HCT116 (cell line): ENCODE measurements around the gene MAP3K10. TPM values are rescaled to one million over a fixed set of nuclear protein-coding genes. Genes with fewer than 3 reads are reported as not detected.

Source experiments
- ATAC-seq: fragments of 200-7000 bp; cut with Tn5 transposase; 2 replicates; pipeline ENCODE4 v1.9.1; 2020; ENCODE audit warnings: mild to moderate bottlenecking, moderate library complexity
- BruUV-seq: library from RNA; stranded (reverse); fragments of 400-500 nt; replicated peaks from 2 replicates; lab custom pipeline; 2021; lab: Mats Ljungman, UMichigan
- CTCF ChIA-PET: fragments of 300-600 bp; sonication (Branson Sonifier 250); formaldehyde crosslinking; loops from one replicate; lab custom pipeline; 2021; ENCODE audit warnings: antibody characterized with exemption; lab: Charles Lee
- POLR2A ChIA-PET: fragments of 300-600, 350-600 bp; sonication (Branson Sonifier 250); formaldehyde crosslinking; loops from one replicate; lab custom pipeline; 2021; ENCODE audit warnings: antibody characterized with exemption; lab: Charles Lee
- RAD21 ChIA-PET, 2 experiments: fragments of 300-600 bp; sonication (Branson Sonifier 250); formaldehyde crosslinking; loops; one replicate each; lab custom pipeline; 2023; ENCODE audit warnings: low total read pairs in 2 of 2; ENCODE audit not compliant: uncharacterized antibody in 2 of 2, unreplicated experiment in 2 of 2, low non-redundant PET in 1 of 2; lab: Charles Lee
- DNase-seq: peaks from one replicate; pipeline ENCODE4 v3.0.0-alpha.2; 2010; ENCODE audit warnings: low read depth, low spot score
- H2AFZ ChIP-seq: fragments of 200-600 bp; shearing (Covaris generic), sonication (generic); 2 replicates; pipeline ENCODE4 v1.6.1; 2017; ENCODE audit warnings: low read depth, mixed run types, mixed read lengths, antibody characterized with exemption, low read length; ENCODE audit not compliant: poor library complexity, severe bottlenecking
- H3K27ac ChIP-seq: 2 replicates; pipeline ENCODE4 v1.5.1; 2012; ENCODE audit warnings: low read depth, low read length
- H3K27me3 ChIP-seq: fragments of 200-600 bp; sonication (generic); 2 replicates; pipeline ENCODE4 v1.6.1; 2016; ENCODE audit warnings: mixed run types, low read length, mixed read lengths; ENCODE audit not compliant: insufficient read depth
- H3K36me3 ChIP-seq, 2 experiments: fragments of 200-500 bp in 1 of 2; fragments of 200-600 bp in 1 of 2; sonication (Bioruptor generic) in 1 of 2; sonication (generic) in 1 of 2; 2 replicates each; pipeline versions ENCODE4 v1.5.1 to v1.6.1; 2014 to 2016; ENCODE audit warnings: low read length in 2 of 2, inconsistent platforms in 1 of 2, mixed read lengths in 1 of 2, mixed run types in 1 of 2; ENCODE audit not compliant: insufficient read depth in 2 of 2, control insufficient read depth in 1 of 2
- H3K4me1 ChIP-seq, 2 experiments: fragments of 200-600 bp in 1 of 2; sonication (generic) in 1 of 2; 2 replicates each; pipeline versions ENCODE4 v1.5.1 to v1.6.1; 2012 to 2017; ENCODE audit warnings: low read length in 2 of 2, inconsistent platforms in 1 of 2, mild to moderate bottlenecking in 1 of 2, mixed read lengths in 1 of 2, mixed run types in 1 of 2, moderate library complexity in 1 of 2; ENCODE audit not compliant: insufficient read depth in 2 of 2, control insufficient read depth in 1 of 2
- H3K4me2 ChIP-seq: fragments of 200-600 bp; sonication (generic); 2 replicates; pipeline ENCODE4 v1.6.1; 2017; ENCODE audit warnings: mixed run types, low read length, mixed read lengths
- H3K4me3 ChIP-seq, 2 experiments: fragments of 200-600 bp in 1 of 2; sonication (generic) in 1 of 2; replicated peaks in 1 of 2; 2 replicates each; pipeline ENCODE4 v1.5.1; 2011 to 2016; ENCODE audit warnings: low read length in 2 of 2, control low read depth in 1 of 2, low read depth in 1 of 2, mild to moderate bottlenecking in 1 of 2, mixed read lengths in 1 of 2, mixed run types in 1 of 2
- H3K79me2 ChIP-seq: fragments of 200-600 bp; sonication (generic); 2 replicates; pipeline ENCODE4 v1.6.1; 2017; ENCODE audit warnings: mild to moderate bottlenecking, mixed run types, low read length, moderate library complexity, mixed read lengths; ENCODE audit not compliant: insufficient read depth
- H3K9ac ChIP-seq: fragments of 200-600 bp; sonication (generic); 2 replicates; pipeline ENCODE4 v1.6.1; 2016; ENCODE audit warnings: low read length, mixed read lengths
- H3K9me2 ChIP-seq: fragments of 200-600 bp; sonication (generic), shearing (Covaris generic); 2 replicates; pipeline ENCODE4 v1.6.1; 2017; ENCODE audit warnings: mixed run types, mild to moderate bottlenecking, moderate library complexity; ENCODE audit not compliant: insufficient read depth
- H3K9me3 ChIP-seq, 2 experiments: fragments of 200-500 bp in 1 of 2; fragments of 200-600 bp in 1 of 2; sonication (Bioruptor generic) in 1 of 2; sonication (generic) in 1 of 2; 2 replicates each; pipeline ENCODE4 v1.6.1; 2014 to 2017; ENCODE audit warnings: low read length in 2 of 2, mixed read lengths in 2 of 2, inconsistent platforms in 1 of 2, low read depth in 1 of 2, mild to moderate bottlenecking in 1 of 2, mixed run types in 1 of 2, moderate library complexity in 1 of 2; ENCODE audit not compliant: control insufficient read depth in 1 of 2, insufficient read depth in 1 of 2
- H4K20me1 ChIP-seq: fragments of 200-600 bp; sonication (generic), shearing (Covaris generic); 2 replicates; pipeline ENCODE4 v1.6.1; 2017; ENCODE audit warnings: mixed run types, mild to moderate bottlenecking, moderate library complexity; ENCODE audit not compliant: insufficient read depth
- EZH2phosphoT487 ChIP-seq: fragments of 200-600 bp; IDR thresholded peaks from 2 replicates; pipeline ENCODE4 v1.6.1; 2018; ENCODE audit warnings: antibody characterized with exemption, borderline replicate concordance
- POLR2A ChIP-seq: IDR thresholded peaks from 2 replicates; pipeline ENCODE4 v1.7.0; 2011; ENCODE audit warnings: borderline replicate concordance; ENCODE audit not compliant: insufficient read depth, insufficient read length; ENCODE audit errors: extremely low read depth
- TCF7L2 ChIP-seq: IDR thresholded peaks from 2 replicates; pipeline ENCODE4 v1.7.0; 2011; ENCODE audit warnings: borderline replicate concordance, inconsistent platforms; ENCODE audit not compliant: insufficient read depth, insufficient read length; ENCODE audit errors: extremely low read depth
- ZBTB33 ChIP-seq: IDR thresholded peaks from 2 replicates; pipeline ENCODE4 v1.6.1; 2011; ENCODE audit warnings: mild to moderate bottlenecking, low read length, moderate library complexity; ENCODE audit not compliant: insufficient replicate concordance; ENCODE audit errors: extremely low read depth
- intact Hi-C: fragments of 100-400 bp; cut with micrococcal nuclease; formaldehyde crosslinking; loops from 2 replicates; pipeline ENCODE4 v1.10.0; 2022
- total RNA-seq: library from RNA; stranded (reverse); gene quantifications from one replicate; pipeline ENCODE4 v1.2.1, GENCODE V29; 2021; ENCODE audit not compliant: unreplicated experiment
- TF ChIP-seq, protein P1 (sequence below): IDR thresholded peaks from 2 replicates; pipeline ENCODE4 v1.6.1; 2012; ENCODE audit warnings: low read depth

The MAP3K10 gene
- total RNA-seq, 1 experiment from 2014 or later, result 17.3 TPM

- no peak for TF ChIP-seq ZBTB33
- no peak for TF ChIP-seq EZH2phosphoT487
- TF ChIP-seq, protein P1, sequence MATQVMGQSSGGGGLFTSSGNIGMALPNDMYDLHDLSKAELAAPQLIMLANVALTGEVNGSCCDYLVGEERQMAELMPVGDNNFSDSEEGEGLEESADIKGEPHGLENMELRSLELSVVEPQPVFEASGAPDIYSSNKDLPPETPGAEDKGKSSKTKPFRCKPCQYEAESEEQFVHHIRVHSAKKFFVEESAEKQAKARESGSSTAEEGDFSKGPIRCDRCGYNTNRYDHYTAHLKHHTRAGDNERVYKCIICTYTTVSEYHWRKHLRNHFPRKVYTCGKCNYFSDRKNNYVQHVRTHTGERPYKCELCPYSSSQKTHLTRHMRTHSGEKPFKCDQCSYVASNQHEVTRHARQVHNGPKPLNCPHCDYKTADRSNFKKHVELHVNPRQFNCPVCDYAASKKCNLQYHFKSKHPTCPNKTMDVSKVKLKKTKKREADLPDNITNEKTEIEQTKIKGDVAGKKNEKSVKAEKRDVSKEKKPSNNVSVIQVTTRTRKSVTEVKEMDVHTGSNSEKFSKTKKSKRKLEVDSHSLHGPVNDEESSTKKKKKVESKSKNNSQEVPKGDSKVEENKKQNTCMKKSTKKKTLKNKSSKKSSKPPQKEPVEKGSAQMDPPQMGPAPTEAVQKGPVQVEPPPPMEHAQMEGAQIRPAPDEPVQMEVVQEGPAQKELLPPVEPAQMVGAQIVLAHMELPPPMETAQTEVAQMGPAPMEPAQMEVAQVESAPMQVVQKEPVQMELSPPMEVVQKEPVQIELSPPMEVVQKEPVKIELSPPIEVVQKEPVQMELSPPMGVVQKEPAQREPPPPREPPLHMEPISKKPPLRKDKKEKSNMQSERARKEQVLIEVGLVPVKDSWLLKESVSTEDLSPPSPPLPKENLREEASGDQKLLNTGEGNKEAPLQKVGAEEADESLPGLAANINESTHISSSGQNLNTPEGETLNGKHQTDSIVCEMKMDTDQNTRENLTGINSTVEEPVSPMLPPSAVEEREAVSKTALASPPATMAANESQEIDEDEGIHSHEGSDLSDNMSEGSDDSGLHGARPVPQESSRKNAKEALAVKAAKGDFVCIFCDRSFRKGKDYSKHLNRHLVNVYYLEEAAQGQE, result no peak
Observed at GRCh38 chr19:40243181-40243580, 52.0 kb downstream of the MAP3K10 start (continued).

- BruUV-seq, result no TSS peak
- intact Hi-C loops, result no loop called here
- Histone ChIP-seq H3K9ac (no peak overlapping the region), H4K20me1 (no peaks in the 10 kb centered on the region), H3K4me3 (no peak overlapping the region), H3K27ac (no peak overlapping the region), H3K4me1 (no peaks in the 10 kb centered on the region), H3K27me3 (no peaks in the 10 kb centered on the region), H3K9me2 (no peaks in the 10 kb centered on the region), H3K9me3 (no peaks in the 10 kb centered on the region), H2AFZ (no peak overlapping the region), H3K36me3 (peaks cover 0 to 7% of the 10 kb centered on the region in 2 experiments; a peak in 2 of 4 replicates), H3K4me2 (no peak overlapping the region), H3K79me2 (peaks cover 16% of the 10 kb centered on the region; the same call in 1 of the 2 replicates)
- ChIA-PET CTCF (no interaction called here), RAD21 (no interaction called here), POLR2A (no interaction called here)
- TF ChIP-seq ZBTB33 (no peak), EZH2phosphoT487 (no peak), TCF7L2 (no peak), POLR2A (no peak)
- ATAC-seq (no peak), DNase-seq (no peak)
Observed at GRCh38 chr19:40244579-40245317, 53.5 kb downstream of the MAP3K10 start.
